ENCODE data around the gene BTN2A1. TPM values are rescaled to one million over a fixed set of nuclear protein-coding genes. Genes with fewer than 3 reads are reported as not detected.
A peak's percentile ranks its signal among the peaks of the same experiment; 100 is the strongest.

Gene BTN2A1
- total and polyA plus RNA-seq, 10 of the 15 experiments (the other 5 are each of a cell fraction or from before 2014, with no cell fraction given) = 8.2 to 28.0 (median 15.8) TPM

- ChIA-PET SMC1A (ENCODE audit: uncharacterized antibody, unreplicated experiment) (interaction anchor here (0.6 to 3.2 kb wide), 31 partner anchors 10 to 302 kb away, joined by 3 to 26 read pairs (median 4); partner anchors contain the start of genes BTN2A2, BTN3A3 and HMGN4), RAD21 (ENCODE audit: unreplicated experiment) (interaction anchor here (0.7 to 3.1 kb wide), 21 partner anchors 10 to 258 kb away, joined by 3 to 27 read pairs (median 5); partner anchors contain the start of genes BTN2A2 and HMGN4), POLR2A (interaction anchor here (0.5 to 5.1 kb wide), 25 partner anchors 10 to 1454 kb away, joined by 3 to 38 read pairs (median 5); partner anchors contain the start of genes BTN2A2 and HMGN4), CTCF (interaction anchor here (0.7 to 2.7 kb wide), 9 partner anchors 12 to 142 kb away, joined by 3 to 13 read pairs (median 4); partner anchors contain the start of gene ABT1)
- ATAC-seq (peak; percentile 8), FAIRE-seq (no peak), DNase-seq (ENCODE audit: low read depth, low spot score) (no peak)
- peaks cover 28% of the 10 kb centered on the region for H3K4me1 ChIP-seq (ENCODE audit: control insufficient read depth, insufficient read depth, low read length)
- peak overlapping the region; percentile 77 for H3K4me3 ChIP-seq
- peak overlapping the region; percentile 3; the same call in 1 of the 2 replicates for H2AFZ ChIP-seq (ENCODE audit: control insufficient read depth, low read depth, low read length)
- in situ Hi-C loops (cut with MboI) = no loop called here
- H3K9me3 ChIP-seq (replicated peaks; ENCODE audit: control insufficient read depth, insufficient read depth, low read length) = peaks cover 6% of the 10 kb centered on the region; the same call in 2 of the 3 replicates
- H4K20me1 ChIP-seq (ENCODE audit: control insufficient read depth, insufficient read depth) = no peaks in the 10 kb centered on the region
- WGBS (ENCODE audit: insufficient coverage, insufficient replicate concordance, low lambda C conversion rate, missing lambda C conversion rate) = 0% methylated on average over 2 of the region's 2 CpGs
- H3K27ac ChIP-seq (ENCODE audit: control insufficient read depth, insufficient read depth) = peak overlapping the region; percentile 100
- peak overlapping the region; percentile 99 for H3K9ac ChIP-seq (ENCODE audit: control insufficient read depth, insufficient read depth, low read length)
- BruUV-seq (replicated peaks) = TSS peak; percentile 80
- no peaks in the 10 kb centered on the region for H3K36me3 ChIP-seq (ENCODE audit: control insufficient read depth in 2 of 2, insufficient read depth in 2 of 2, low read length in 1 of 2)
- H3K79me2 ChIP-seq (ENCODE audit: control insufficient read depth, insufficient read depth, low read length) = peaks cover 13% of the 10 kb centered on the region
- peak overlapping the region; percentile 58 for H3K4me2 ChIP-seq (ENCODE audit: control insufficient read depth, insufficient read depth)
- H3K27me3 ChIP-seq (replicated peaks in 1 of 2; ENCODE audit: control insufficient read depth in 2 of 2, insufficient read depth in 2 of 2, low read length in 1 of 2) = no peaks in the 10 kb centered on the region
- intact Hi-C loops (cut with micrococcal nuclease; ENCODE audit: unreplicated experiment) = loop anchor here (1.0 to 2.0 kb wide), 2 partner anchors 34 to 46 kb away; partner anchors contain the start of gene BTN3A3
- no peak for TF ChIP-seq MYB (IDR thresholded peaks at IDR 0.05; ENCODE audit: borderline replicate concordance, low read depth, low read length)
- TF ChIP-seq NBN (IDR thresholded peaks at IDR 0.05) = peak; percentile 48
- TF ChIP-seq GABPA (IDR thresholded peaks at IDR 0.05; ENCODE audit: low read depth) = 0 out of 2 replicates have a peak, but pooled peaks have one; percentile 7
- no peak for TF ChIP-seq SIX5 (IDR thresholded peaks at IDR 0.05; ENCODE audit: low read depth, low read length, severe bottlenecking)
- no peak for TF ChIP-seq CBX5 (IDR thresholded peaks at IDR 0.05; ENCODE audit: low read depth)
- TF ChIP-seq, protein P1, sequence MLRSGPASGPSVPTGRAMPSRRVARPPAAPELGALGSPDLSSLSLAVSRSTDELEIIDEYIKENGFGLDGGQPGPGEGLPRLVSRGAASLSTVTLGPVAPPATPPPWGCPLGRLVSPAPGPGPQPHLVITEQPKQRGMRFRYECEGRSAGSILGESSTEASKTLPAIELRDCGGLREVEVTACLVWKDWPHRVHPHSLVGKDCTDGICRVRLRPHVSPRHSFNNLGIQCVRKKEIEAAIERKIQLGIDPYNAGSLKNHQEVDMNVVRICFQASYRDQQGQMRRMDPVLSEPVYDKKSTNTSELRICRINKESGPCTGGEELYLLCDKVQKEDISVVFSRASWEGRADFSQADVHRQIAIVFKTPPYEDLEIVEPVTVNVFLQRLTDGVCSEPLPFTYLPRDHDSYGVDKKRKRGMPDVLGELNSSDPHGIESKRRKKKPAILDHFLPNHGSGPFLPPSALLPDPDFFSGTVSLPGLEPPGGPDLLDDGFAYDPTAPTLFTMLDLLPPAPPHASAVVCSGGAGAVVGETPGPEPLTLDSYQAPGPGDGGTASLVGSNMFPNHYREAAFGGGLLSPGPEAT (IDR thresholded peaks at IDR 0.05; ENCODE audit: low read depth) = peak; percentile 37
- TF ChIP-seq, protein P2, sequence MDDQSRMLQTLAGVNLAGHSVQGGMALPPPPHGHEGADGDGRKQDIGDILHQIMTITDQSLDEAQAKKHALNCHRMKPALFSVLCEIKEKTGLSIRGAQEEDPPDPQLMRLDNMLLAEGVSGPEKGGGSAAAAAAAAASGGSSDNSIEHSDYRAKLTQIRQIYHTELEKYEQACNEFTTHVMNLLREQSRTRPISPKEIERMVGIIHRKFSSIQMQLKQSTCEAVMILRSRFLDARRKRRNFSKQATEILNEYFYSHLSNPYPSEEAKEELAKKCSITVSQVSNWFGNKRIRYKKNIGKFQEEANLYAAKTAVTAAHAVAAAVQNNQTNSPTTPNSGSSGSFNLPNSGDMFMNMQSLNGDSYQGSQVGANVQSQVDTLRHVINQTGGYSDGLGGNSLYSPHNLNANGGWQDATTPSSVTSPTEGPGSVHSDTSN (IDR thresholded peaks at IDR 0.05; ENCODE audit: insufficient replicate concordance, low read depth, low read length) = no peak
- TF ChIP-seq KDM1A (IDR thresholded peaks at IDR 0.05; ENCODE audit: borderline replicate concordance) = no peak
- no peak for TF ChIP-seq RELA (IDR thresholded peaks at IDR 0.05; ENCODE audit: borderline replicate concordance, partially characterized antibody)
- 0 out of 2 replicates have a peak, but pooled peaks have one; percentile 20 for TF ChIP-seq BMI1 (IDR thresholded peaks at IDR 0.05; ENCODE audit: borderline replicate concordance)
- TF ChIP-seq PRDM15 (CRISPR knock-in tag; IDR thresholded peaks at IDR 0.05) = 0 out of 2 replicates have a peak, but pooled peaks have one; percentile 49
- no peak for TF ChIP-seq PAX8 (IDR thresholded peaks at IDR 0.05)
- TF ChIP-seq NR2C1 (IDR thresholded peaks at IDR 0.05) = no peak
- peak; percentile 5; the same call in 1 of the 2 replicates for TF ChIP-seq POLR2A (IDR thresholded peaks at IDR 0.05; ENCODE audit: low read depth, low read length)
- TF ChIP-seq HDAC2 (IDR thresholded peaks at IDR 0.05) = no peak
- no peak for TF ChIP-seq MAX (IDR thresholded peaks at IDR 0.05; ENCODE audit: low read depth, low read length)
- no peak for TF ChIP-seq TCF12 (IDR thresholded peaks at IDR 0.05; ENCODE audit: low read depth, low read length)
- no peak for TF ChIP-seq CHD4 (IDR thresholded peaks at IDR 0.05)
- TF ChIP-seq YY1 (IDR thresholded peaks at IDR 0.05; ENCODE audit: low read depth, low read length) = no peak
Observed at GRCh38 chr6:26474439-26474881, 16.7 kb downstream of the BTN2A1 start.

Data from GM12878 (cell line).